GM18508 (cell line): ENCODE measurements around the gene MSTN.
"Not testable (repeated sequence)": the region's sequence is repeated elsewhere in the genome, so short reads cannot be mapped to it uniquely, and the experiment has no call there.

Experiments
- ATAC-seq: cut with Tn5 transposase; IDR thresholded peaks from one replicate; pipeline ENCODE4 v1.9.1; 2021; ENCODE audit warnings: moderate number of reproducible peaks; ENCODE audit not compliant: insufficient read depth, unreplicated experiment

The MSTN gene

GRCh38 chr2:190068764-190069163, 6.2 kb upstream of the MSTN start:
- ATAC-seq = no peak

GRCh38 chr2:190065839-190066238, 3.3 kb upstream of the MSTN start:
- ATAC-seq = no peak

- ATAC-seq = no peak
These were observed 1.1 kb upstream of the MSTN start for GRCh38 chr2:190063624-190064023.

GRCh38 chr2:190062053-190062452, 476 bp downstream of the MSTN start:
- no peak for ATAC-seq

- ATAC-seq = no peak
These were observed 1.9 kb downstream of the MSTN start for GRCh38 chr2:190060626-190061025.

GRCh38 chr2:190060019-190060418, 2.5 kb downstream of the MSTN start:
- no peak for ATAC-seq

- no peak for ATAC-seq
These were observed 9.1 kb downstream of the MSTN start for GRCh38 chr2:190053426-190053825.

- no peak for ATAC-seq
These were observed 10.2 kb downstream of the MSTN start for GRCh38 chr2:190052307-190052706.

- no peak for ATAC-seq
These were observed 11.3 kb downstream of the MSTN start for GRCh38 chr2:190051223-190051622.

- ATAC-seq = no peak
These were observed 12.5 kb downstream of the MSTN start for GRCh38 chr2:190050001-190050400.

GRCh38 chr2:190044866-190045265, 17.7 kb downstream of the MSTN start:
- ATAC-seq = no peak

- ATAC-seq = no peak
These were observed 19.1 kb downstream of the MSTN start for GRCh38 chr2:190043441-190043840.

GRCh38 chr2:190036071-190036470, 26.5 kb downstream of the MSTN start:
- no peak for ATAC-seq

- not testable (repeated sequence) for ATAC-seq
These were observed 28.1 kb downstream of the MSTN start for GRCh38 chr2:190034417-190034816.

- ATAC-seq = peak; percentile 84
These were observed 30.4 kb downstream of the MSTN start for GRCh38 chr2:190031969-190032618.

- ATAC-seq = peak; percentile 61
These were observed 38.7 kb downstream of the MSTN start for GRCh38 chr2:190023860-190024259.

- ATAC-seq = no peak
These were observed 41.8 kb downstream of the MSTN start for GRCh38 chr2:190020720-190021119.

GRCh38 chr2:190017837-190018236, 44.7 kb downstream of the MSTN start:
- ATAC-seq = no peak

- not testable (repeated sequence) for ATAC-seq
These were observed 46.6 kb downstream of the MSTN start for GRCh38 chr2:190015969-190016368.
